Upper lobe of right lung (tissue), 1 donor: ENCODE data around the gene VTCN1. TPM values are rescaled to one million over a fixed set of nuclear protein-coding genes. Genes with fewer than 3 reads are reported as not detected.

Experiments
- ATAC-seq: fragments of 200-7000 bp; cut with Tn5 transposase; one replicate; pipeline ENCODE4 v1.9.1; 2020; ENCODE audit warnings: mild to moderate bottlenecking, moderate library complexity
- DNase-seq: peaks from one replicate; pipeline ENCODE4 v3.0.0-alpha.2; 2020
- H3K27ac ChIP-seq: fragments of 200-600 bp; one replicate; pipeline ENCODE4 v1.8.0; 2022
- H3K27me3 ChIP-seq: fragments of 200-600 bp; one replicate; pipeline ENCODE4 v1.8.0; 2022; ENCODE audit warnings: mild to moderate bottlenecking
- H3K36me3 ChIP-seq: fragments of 200-600 bp; one replicate; pipeline ENCODE4 v1.8.0; 2022
- H3K4me1 ChIP-seq: fragments of 200-600 bp; one replicate; pipeline ENCODE4 v1.8.0; 2022
- H3K4me3 ChIP-seq: fragments of 200-600 bp; one replicate; pipeline ENCODE4 v1.8.0; 2022; ENCODE audit warnings: mild to moderate bottlenecking
- H3K9me3 ChIP-seq: fragments of 200-600 bp; one replicate; pipeline ENCODE4 v1.8.0; 2022
- CTCF ChIP-seq: fragments of 200-600 bp; IDR thresholded peaks from one replicate; pipeline ENCODE4 v1.8.0; 2022; ENCODE audit warnings: antibody characterized with exemption
- intact Hi-C: fragments of 100-400 bp; cut with DNase I; formaldehyde crosslinking; loops from one replicate; pipeline ENCODE4 v1.11.0; 2022
- total RNA-seq: library from RNA; stranded (reverse); fragmentation: NEBNext Ultra II Directional; extraction: Animal tissue kit (Norgen Biotek cat#: 25700); gene quantifications from one replicate; pipeline ENCODE4 v1.2.1, GENCODE V29; 2021
- donor health status: DM: no; HTN: yes; CAD: no; lungs with severe emphysema.

Gene VTCN1
- total RNA-seq, 1 donor from 2014 or later: not detected

DNA sequence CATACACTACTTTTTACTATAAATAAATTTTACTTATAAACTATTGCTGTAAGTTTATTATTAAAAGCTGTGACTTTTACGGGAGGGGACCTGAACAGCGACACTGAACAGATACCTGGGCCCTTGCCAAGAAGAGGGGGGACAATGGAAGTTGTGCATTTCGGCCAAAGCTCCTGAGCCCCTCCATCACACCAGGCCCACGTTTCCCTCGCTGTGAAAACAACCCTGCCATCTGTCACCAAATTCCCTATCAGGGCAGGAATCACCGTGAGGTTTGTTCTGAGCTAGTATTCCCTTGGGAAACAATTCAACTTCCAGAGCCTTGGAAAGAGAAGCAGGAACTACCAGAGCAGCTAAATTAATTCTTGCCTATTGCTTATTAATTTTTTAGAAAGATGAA lies 37.0 kb downstream of the VTCN1 start:
- Histone ChIP-seq H3K36me3 (no peaks in the 10 kb centered on the region), H3K9me3 (no peaks in the 10 kb centered on the region), H3K27ac (no peak overlapping the region), H3K4me3 (no peak overlapping the region), H3K4me1 (no peaks in the 10 kb centered on the region), H3K27me3 (no peaks in the 10 kb centered on the region)
- DNase-seq (no peak), ATAC-seq (no peak)
- TF ChIP-seq CTCF: no peak
- intact Hi-C loops: no loop called here

GRCh38 chr1:117173006-117173405 lies 37.7 kb downstream of the VTCN1 start:
- DNase-seq (no peak), ATAC-seq (no peak)
- Histone ChIP-seq H3K9me3 (no peaks in the 10 kb centered on the region), H3K27ac (no peak overlapping the region), H3K27me3 (no peaks in the 10 kb centered on the region), H3K4me3 (no peak overlapping the region), H3K36me3 (no peaks in the 10 kb centered on the region), H3K4me1 (no peaks in the 10 kb centered on the region)
- TF ChIP-seq CTCF: no peak
- intact Hi-C loops: no loop called here

DNA sequence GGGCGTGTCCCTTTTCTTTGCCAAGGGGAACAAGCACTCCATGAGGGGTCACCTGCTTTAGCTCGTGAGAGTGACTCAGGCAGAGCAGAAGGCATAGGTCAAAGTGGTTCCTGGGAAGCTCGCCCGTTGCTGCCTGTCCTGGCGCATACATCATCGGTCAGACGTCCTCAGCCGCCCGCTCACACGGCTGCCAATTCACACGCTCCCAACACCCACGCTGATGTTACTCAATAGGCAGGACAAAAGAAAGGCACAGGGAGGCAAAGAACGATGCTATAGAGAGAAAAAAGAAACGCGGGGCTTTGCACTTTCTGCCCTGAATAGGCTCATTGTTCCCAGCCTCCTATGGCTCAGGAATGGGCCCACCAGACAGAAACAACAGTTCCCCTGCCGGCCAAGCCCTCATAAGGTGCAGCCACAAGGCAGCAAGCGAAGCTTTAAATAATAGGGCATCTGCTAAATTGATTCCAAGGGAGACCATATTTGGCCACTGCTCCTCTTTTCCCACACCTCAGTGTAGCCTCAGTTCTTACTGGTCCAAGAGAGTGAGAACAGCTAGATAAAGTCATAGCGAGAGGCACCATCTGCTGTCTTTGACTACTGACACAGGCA lies 38.7 kb downstream of the VTCN1 start:
- no peak overlapping the region for H3K27ac ChIP-seq
- H3K9me3 ChIP-seq: no peaks in the 10 kb centered on the region
- ATAC-seq (peak; percentile 74), DNase-seq (peak; percentile 76)
- no peak for TF ChIP-seq CTCF
- intact Hi-C loops: no loop called here
- H3K36me3 ChIP-seq: no peaks in the 10 kb centered on the region
- no peaks in the 10 kb centered on the region for H3K27me3 ChIP-seq
- no peaks in the 10 kb centered on the region for H3K4me1 ChIP-seq
- no peak overlapping the region for H3K4me3 ChIP-seq

DNA sequence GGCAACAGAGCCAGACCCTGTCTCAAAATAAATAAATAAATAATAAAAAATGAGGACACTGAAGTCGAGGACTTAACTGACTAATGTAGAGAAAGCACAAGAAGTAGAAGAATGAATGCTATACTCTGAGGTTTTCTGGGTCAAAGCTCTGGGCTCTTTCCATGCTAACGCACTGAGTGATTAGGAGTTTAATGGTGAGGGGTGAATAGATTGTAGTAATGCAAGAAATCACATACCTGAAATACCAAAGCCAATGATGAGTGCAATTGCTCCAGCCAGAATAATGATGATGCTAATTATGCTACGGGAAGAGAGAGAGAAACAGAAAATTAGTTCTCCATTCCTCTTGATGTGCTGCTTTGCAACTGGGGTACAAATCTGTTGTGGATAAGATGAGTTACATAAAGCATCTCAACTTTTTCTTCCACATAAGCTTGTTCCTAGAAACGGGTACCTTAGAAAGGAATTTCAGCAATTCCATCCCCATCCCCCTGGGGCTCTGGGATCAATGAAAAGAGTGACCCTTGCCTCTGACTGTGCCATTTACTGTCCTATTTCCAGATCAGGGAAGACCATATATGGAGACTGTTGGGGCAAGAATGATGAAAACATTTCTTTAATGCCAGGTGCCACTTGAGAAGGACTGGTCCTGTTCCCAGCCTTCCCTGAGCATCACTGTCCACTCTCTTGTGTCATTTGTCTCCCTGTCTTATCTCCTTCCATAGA lies 40.7 kb downstream of the VTCN1 start:
- DNase-seq (no peak), ATAC-seq (no peak)
- H3K4me3 ChIP-seq: no peak overlapping the region
- H3K36me3 ChIP-seq: no peaks in the 10 kb centered on the region
- H3K9me3 ChIP-seq: no peaks in the 10 kb centered on the region
- no peak for TF ChIP-seq CTCF
- intact Hi-C loops: no loop called here
- H3K4me1 ChIP-seq: no peaks in the 10 kb centered on the region
- no peak overlapping the region for H3K27ac ChIP-seq
- no peaks in the 10 kb centered on the region for H3K27me3 ChIP-seq

GRCh38 chr1:117167402-117167801 lies 43.3 kb downstream of the VTCN1 start:
- no peaks in the 10 kb centered on the region for H3K9me3 ChIP-seq

More at GRCh38 chr1:117167402-117167801, 43.3 kb downstream of the VTCN1 start:
- no peak overlapping the region for H3K27ac ChIP-seq
- no peaks in the 10 kb centered on the region for H3K4me1 ChIP-seq
- intact Hi-C loops: no loop called here
- no peaks in the 10 kb centered on the region for H3K36me3 ChIP-seq
- no peak for ATAC-seq
- no peak for TF ChIP-seq CTCF
- H3K27me3 ChIP-seq: no peaks in the 10 kb centered on the region
- no peak for DNase-seq
- H3K4me3 ChIP-seq: no peak overlapping the region
